ENCODE measurements around the gene PTN. TPM values are rescaled to one million over a fixed set of nuclear protein-coding genes. Genes with fewer than 3 reads are reported as not detected.

Gene PTN
- total and polyA plus RNA-seq, 2 of the 13 experiments (the other 11 are each of a cell fraction or from before 2014, with no cell fraction given) = not detected

- intact Hi-C loops (cut with micrococcal nuclease; ENCODE audit: unreplicated experiment) (no loop called here), in situ Hi-C loops (cut with HindIII; ENCODE audit: extremely low pct_ligation_motif_present, low pct_unique_long_range_greater_than_20kb) (no loop called here)
- H3K79me2 ChIP-seq (ENCODE audit: insufficient read depth, low read length) = no peaks in the 10 kb centered on the region
- H3K9ac ChIP-seq (ENCODE audit: insufficient read depth, low read depth, low read length) = no peak overlapping the region
- FAIRE-seq (no peak), ATAC-seq (no peak), DNase-seq (ENCODE audit: low spot score) (no peak)
- no peaks in the 10 kb centered on the region for H4K20me1 ChIP-seq (ENCODE audit: insufficient read depth, low read length)
- no TSS peak for BruUV-seq (replicated peaks)
- H3K4me1 ChIP-seq (ENCODE audit: insufficient read depth, low read length) = no peaks in the 10 kb centered on the region
- H2AFZ ChIP-seq (ENCODE audit: low read length) = no peak overlapping the region
- H3K27ac ChIP-seq (ENCODE audit: extremely low read length, insufficient read depth, low read length) = no peak overlapping the region
- ChIA-PET POLR2A (no interaction called here), CTCF (ENCODE audit: low intra/inter-chr PET ratio, low total read pairs) (interaction anchor here (0.6 kb wide), 1 partner anchor 45 kb away, joined by 3 read pairs; no protein-coding TSS in a partner anchor)
- H3K27me3 ChIP-seq (ENCODE audit: control insufficient read depth in 1 of 2, insufficient read depth in 2 of 2, low read length in 2 of 2) = no peaks in the 10 kb centered on the region
- no peak overlapping the region for H3K4me2 ChIP-seq (ENCODE audit: low read depth, low read length)
- 15% methylated on average over 5 of the region's 6 CpGs for WGBS (ENCODE audit: low lambda C conversion rate)
- peaks cover 52% of the 10 kb centered on the region for H3K9me3 ChIP-seq (ENCODE audit: low read length)
- TF ChIP-seq ZNF317 (CRISPR knock-in tag; IDR thresholded peaks at IDR 0.05) (no peak), BATF2 (CRISPR knock-in tag; IDR thresholded peaks at IDR 0.05) (no peak), ZNF407 (CRISPR knock-in tag; IDR thresholded peaks at IDR 0.05; ENCODE audit: not compliant biosample characterization) (no peak), ZBTB7A (CRISPR knock-in tag; IDR thresholded peaks at IDR 0.05) (no peak), TEAD2 (CRISPR knock-in tag; IDR thresholded peaks at IDR 0.05) (no peak)
- TF ChIP-seq, protein P1, sequence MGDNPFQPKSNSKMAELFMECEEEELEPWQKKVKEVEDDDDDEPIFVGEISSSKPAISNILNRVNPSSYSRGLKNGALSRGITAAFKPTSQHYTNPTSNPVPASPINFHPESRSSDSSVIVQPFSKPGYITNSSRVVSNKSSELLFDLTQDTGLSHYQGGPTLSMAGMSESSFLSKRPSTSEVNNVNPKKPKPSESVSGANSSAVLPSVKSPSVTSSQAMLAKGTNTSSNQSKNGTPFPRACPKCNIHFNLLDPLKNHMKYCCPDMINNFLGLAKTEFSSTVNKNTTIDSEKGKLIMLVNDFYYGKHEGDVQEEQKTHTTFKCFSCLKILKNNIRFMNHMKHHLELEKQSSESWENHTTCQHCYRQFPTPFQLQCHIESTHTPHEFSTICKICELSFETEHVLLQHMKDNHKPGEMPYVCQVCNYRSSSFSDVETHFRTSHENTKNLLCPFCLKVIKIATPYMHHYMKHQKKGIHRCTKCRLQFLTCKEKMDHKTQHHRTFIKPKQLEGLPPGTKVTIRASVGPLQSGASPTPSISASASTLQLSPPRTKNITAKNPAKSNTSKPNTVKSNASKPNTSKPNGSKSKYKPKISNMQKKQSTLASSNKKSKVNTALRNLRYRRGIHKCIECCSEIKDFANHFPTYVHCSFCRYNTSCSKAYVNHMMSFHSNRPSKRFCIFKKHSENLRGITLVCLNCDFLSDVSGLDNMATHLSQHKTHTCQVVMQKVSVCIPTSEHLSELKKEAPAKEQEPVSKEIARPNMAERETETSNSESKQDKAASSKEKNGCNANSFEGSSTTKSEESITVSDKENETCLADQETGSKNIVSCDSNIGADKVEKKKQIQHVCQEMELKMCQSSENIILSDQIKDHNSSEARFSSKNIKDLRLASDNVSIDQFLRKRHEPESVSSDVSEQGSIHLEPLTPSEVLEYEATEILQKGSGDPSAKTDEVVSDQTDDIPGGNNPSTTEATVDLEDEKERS (CRISPR knock-in tag; IDR thresholded peaks at IDR 0.05) = no peak
- H3K4me3 ChIP-seq (replicated peaks in 1 of 3; ENCODE audit: insufficient read depth in 1 of 3, low read depth in 2 of 3, low read length in 3 of 3) = no peak overlapping the region
- H3K36me3 ChIP-seq (replicated peaks in 1 of 2; ENCODE audit: control insufficient read depth in 1 of 2, insufficient read depth in 2 of 2, low read length in 2 of 2) = no peaks in the 10 kb centered on the region
Measured at GRCh38 chr7:137363683-137364082, 20.1 kb upstream of the PTN start.

Data from HepG2 (cell line).